HG02870 (cell line): Measurements from ENCODE around the gene TTYH1.
"Not testable (repeated sequence)": the region's sequence is repeated elsewhere in the genome, so short reads cannot be mapped to it uniquely, and the experiment has no call there.

Source experiments
- ATAC-seq: cut with Tn5 transposase; IDR thresholded peaks from one replicate; pipeline ENCODE4 v1.9.1; 2021; ENCODE audit warnings: mild to moderate bottlenecking, moderate library complexity; ENCODE audit not compliant: unreplicated experiment

Gene TTYH1

DNA sequence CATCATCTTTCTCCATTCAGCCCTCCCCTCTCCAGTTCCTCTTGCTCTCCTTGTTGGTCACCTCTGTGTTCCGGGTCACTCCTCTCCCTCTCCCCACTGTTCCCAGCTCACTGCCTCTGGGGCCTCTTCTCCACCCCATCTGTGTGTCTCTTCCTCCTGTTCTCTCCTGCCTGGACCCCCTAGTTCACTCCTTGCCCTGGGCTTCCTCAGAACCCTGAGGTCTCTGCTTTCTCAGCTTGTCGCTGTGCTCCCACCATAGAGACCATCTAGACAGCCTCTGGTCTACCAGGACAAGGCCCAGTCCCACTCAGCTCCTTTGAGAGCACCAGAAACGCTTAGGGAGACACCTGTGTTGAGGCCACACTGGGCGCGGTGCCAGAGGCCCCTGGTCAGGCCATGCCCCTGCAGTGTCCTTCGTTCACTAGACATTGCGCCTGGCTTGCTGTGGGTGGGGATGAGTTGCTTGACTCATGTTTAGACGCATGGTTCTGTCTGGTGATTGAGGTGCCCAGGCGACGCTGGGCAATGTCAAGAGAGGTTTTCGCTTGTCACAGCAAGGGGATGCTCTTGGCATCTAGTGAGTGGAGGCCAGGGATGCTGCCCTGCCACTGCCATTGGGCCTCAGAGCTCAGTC, 43.5 kb downstream of the TTYH1 start:
- no peak for ATAC-seq

GRCh38 chr19:54459282-54460229, 44.3 kb downstream of the TTYH1 start:
- no peak for ATAC-seq

- ATAC-seq = no peak
These were observed 45.2 kb downstream of the TTYH1 start for GRCh38 chr19:54460230-54461005.

GRCh38 chr19:54461210-54461609, 45.9 kb downstream of the TTYH1 start:
- ATAC-seq = no peak

GRCh38 chr19:54461613-54462012, 46.3 kb downstream of the TTYH1 start:
- no peak for ATAC-seq

- no peak for ATAC-seq
These were observed 46.9 kb downstream of the TTYH1 start for GRCh38 chr19:54462047-54462654.

DNA sequence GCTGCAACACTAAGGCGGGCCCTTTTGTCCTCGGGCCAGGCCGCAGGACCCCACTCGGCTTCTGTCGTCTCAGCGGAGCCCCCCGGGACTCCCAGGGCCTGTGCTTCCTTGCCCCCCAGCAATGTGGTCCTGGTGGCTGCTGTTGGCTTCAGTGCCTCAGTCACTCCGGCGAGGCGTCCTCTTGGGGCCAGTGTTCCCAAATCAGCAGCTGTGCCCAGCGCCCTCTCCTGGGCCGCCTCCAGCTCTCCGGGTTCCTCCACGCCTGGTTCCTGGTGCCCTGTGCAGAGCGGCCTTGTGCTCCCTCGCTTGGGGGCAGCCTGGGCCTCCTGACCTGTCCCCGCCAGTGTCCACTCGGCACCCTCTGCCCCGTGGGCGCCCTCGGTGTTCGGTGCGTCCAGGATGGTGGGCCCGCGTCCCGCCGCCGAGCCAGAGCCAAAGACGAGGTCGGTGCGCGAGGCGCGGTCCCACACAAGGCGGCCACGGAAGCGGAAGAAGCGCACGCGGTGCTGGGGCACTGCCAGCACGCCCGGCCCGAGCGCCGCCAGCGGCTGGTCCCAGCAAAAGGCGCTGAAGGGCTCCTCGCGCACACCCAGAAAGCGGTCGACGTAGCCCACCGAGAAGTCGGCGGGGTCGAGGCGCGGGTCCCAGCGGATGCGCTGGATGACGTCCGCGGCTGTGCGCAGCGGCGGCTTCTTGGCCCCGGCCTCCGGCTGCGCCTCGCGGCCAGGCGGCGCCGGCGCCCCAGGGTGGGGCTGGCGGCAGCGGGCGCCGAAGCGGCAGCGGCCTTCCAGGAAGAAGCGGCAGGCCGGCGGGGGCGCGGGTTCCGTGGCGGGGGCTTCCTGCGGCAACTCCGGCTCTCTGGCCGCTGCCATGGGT, 47.6 kb downstream of the TTYH1 start:
- peak; percentile 1 for ATAC-seq

DNA sequence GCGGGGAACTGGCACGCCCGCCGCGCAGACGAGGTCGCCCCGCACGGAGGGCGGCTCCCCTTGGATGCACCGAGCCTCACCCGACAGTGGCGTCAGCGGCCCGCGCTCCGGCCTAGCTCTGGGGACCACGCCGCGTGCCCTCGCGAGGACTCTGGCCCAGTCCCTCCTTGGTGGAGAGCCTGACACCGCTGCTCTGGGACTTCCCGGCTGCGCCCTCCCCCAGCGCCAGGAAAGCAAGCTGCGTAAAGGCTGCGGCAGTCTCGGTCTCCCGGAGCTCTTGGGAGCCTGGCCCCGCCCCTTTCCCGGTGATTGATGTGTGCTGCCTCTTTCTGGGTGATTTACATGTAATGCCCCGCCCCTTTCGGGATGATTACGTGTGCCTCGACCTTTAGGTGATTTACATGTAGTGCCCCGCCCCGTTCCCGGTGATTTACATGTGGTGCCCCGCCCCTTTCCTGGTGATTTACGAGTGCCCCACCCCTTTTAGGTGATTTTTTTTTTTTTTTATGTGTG, 48.3 kb downstream of the TTYH1 start, which contains the start of gene LENG9:
TSS of gene LENG9 (minus strand) at position 248 of the 513 bp plus-strand sequence. CDS start 252 bp downstream, outside the sequence.
- ATAC-seq = peak; percentile 61

DNA sequence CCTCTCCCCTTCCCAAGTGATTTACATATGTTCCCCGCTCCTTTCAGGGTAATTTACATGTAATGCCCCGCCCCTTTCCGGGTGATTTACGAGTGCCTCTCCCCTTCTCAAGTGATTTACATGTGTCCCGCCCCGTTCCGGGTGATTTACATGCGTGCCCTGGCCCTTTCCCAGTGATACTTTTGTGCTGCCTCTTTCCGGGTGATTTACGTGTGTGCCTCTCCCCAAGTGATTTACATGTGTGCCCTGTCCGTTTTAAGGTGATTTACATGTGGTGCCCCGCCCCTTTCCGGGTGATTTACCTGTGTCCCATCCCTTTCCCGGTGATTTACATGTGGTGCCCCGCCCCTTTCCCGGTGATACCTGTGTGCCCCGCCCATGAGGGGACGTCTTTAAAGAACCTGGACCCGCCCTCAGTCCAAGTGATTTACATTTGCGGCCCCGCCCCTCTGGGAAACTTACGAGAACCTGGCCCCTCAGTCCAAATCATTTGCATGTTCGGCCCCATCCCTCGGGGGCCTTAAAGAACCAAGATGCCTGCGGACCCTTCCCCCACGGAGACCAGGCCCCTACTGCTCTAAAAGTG, 48.9 kb downstream of the TTYH1 start:
- peak; percentile 39 for ATAC-seq

DNA sequence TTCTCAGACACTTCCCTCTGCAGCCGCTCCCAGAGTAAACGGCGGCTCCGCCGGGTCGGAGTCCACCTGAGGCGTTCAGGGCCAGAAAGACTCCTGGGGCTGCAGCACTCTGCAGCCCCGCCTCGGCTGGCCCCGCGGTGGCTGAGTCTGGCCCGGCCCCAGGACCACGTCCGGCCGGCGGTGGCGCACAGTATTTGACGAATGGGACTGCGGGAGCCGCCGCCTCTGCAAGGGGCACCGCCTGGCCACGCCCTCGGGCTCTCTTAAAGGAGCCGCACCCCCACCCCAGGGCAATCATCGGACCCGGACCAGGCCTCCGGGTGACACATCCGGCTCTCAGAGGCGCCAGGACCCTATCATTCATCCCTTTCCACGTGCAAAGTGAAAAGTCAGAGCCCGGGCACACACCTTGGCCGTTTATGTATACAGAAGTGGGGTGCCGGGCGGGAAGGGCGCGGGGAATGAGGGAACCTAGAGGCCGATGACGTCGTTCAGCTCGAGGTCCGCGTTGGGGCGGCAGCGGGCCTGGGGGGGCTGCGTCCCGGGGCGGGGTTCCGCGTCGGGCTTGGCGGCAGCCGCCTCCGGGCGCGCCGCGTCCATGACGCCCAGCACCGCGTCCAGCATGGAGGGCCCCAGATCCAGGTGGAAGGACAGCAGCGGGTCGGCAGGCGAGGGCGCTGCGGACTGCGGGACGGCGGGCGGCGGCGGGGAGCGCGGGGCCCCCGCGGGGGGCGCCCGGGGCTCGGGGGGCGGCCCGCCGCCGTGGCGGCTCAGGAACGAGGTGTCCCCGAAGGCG, 49.6 kb downstream of the TTYH1 start:
- ATAC-seq = peak; percentile 33

DNA sequence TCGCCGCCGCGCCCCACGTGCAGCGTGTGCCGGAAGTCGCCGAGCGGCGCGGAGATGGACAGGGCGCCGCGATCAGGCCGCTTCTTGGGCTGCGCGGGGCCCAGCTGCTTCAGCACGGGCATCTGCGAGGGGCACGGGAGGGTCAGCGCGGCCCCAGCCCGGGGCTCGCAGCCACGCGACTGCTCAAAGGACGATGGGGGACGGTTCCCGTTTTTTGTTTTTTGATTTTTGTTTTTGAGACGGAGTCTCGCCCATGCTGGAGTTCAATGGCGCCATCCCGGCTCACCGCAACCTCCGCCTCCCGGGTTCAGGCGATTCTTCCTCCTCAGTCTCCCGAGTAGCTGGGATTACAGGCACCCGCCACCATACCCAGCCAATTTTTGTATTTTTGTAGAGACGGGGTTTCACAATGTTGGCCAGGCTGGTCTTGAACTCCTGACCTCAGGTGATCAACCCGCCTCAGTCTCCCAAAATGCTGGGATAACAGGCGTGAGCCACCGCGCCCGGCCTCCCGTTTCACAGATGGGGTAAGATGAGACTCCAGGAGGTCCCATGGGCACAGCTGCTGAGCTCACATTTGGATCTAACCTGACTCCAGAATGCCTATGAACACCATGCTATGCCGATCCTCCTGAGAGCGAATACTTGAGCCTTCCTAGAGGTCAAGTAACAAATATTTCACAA, 50.3 kb downstream of the TTYH1 start:
- ATAC-seq = no peak

DNA sequence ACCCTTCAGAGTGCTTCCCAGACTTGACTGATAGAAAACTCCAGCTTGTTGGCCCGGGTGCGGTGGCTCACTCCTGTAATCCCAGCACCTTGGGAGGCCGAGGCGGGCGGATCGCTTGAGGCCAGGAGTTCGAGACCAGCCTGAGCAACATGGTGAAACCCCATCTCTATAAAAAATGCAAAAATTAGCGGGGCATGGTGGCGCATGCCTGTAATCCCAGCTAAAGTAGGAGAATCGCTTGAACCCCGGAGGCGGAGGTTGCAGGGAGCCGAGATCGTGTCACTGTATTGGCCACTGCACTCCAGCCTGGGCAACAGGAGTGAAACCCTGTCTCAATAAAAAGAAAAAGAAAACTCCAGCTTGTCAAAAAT, 50.8 kb downstream of the TTYH1 start:
- not testable (repeated sequence) for ATAC-seq

DNA sequence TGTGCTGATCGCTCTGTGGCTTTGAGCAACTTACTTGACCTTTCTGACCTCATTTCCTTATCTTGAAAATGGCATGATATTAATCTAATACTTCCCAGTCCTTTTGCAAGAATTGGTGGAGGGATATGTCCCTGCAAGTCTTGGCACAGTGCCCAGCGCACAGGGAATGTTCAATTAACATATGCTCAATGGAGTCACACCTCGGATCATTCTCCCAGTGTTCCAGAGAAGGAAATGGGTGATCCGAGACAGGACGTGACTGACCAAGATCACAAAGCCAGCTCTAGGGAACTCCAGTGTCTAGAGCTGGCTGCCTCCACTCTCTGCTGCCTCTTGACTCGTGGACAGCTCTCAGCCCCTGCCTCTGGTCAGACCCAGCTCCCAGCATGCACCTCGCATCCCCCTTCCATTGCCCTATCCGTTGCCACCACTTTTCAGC, 54.3 kb downstream of the TTYH1 start:
- ATAC-seq = no peak

- ATAC-seq = no peak
These were observed 55.1 kb downstream of the TTYH1 start for GRCh38 chr19:54470276-54470887.

DNA sequence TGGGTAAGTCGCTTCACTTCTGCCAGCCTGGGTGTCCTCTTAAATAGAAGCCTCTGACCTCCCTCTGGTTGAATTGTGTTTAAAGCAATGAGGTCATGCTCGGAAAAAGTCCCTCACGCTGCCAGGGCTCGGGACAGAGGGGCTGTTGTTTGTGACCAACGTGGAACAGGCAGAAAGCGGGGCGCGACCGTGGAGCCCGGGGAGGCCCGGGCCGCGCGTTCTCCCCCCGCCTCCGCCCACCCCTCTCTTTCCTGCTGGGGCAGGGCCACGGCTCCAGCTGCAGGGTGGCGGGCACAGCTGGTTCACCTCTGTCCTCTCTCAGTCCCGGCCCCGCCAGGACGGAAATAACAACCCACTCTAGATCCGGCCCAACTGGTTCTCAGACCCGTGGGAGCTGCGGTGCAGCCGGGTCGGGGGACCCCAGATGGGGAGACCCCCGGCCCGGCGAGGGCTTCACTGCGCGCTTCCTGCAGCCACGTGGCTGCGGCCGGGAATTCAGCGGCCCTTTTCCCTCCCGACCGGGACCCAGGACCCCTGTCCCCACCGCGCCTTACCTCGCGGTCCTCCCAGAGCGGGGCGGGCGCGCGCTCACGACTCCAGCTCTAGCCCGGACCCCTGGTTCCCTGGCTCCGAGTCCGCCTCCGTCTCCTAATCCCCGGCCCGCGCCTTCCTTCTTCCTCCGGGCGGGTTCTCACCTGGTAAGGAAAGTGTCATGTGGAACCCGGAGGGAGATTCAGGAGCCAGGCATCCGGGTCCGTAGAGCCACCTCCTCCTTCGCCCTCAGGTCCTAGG, 55.9 kb downstream of the TTYH1 start:
- ATAC-seq = no peak

GRCh38 chr19:54473071-54473891, 58.0 kb downstream of the TTYH1 start, which contains the start of gene CDC42EP5:
Gene CDC42EP5 (minus strand): TSS chr19:54473296. CDS start chr19:54465547, 7,749 bp downstream.
- no peak for ATAC-seq
